GM18511 (cell line): Measurements from ENCODE around the gene MAP7D1.
"Not testable (repeated sequence)": the region's sequence is repeated elsewhere in the genome, so short reads cannot be mapped to it uniquely, and the experiment has no call there.

Experiments used
- ATAC-seq: cut with Tn5 transposase; IDR thresholded peaks from one replicate; pipeline ENCODE4 v1.9.1; 2021; ENCODE audit warnings: mild to moderate bottlenecking, moderate library complexity; ENCODE audit not compliant: unreplicated experiment

The MAP7D1 gene

DNA sequence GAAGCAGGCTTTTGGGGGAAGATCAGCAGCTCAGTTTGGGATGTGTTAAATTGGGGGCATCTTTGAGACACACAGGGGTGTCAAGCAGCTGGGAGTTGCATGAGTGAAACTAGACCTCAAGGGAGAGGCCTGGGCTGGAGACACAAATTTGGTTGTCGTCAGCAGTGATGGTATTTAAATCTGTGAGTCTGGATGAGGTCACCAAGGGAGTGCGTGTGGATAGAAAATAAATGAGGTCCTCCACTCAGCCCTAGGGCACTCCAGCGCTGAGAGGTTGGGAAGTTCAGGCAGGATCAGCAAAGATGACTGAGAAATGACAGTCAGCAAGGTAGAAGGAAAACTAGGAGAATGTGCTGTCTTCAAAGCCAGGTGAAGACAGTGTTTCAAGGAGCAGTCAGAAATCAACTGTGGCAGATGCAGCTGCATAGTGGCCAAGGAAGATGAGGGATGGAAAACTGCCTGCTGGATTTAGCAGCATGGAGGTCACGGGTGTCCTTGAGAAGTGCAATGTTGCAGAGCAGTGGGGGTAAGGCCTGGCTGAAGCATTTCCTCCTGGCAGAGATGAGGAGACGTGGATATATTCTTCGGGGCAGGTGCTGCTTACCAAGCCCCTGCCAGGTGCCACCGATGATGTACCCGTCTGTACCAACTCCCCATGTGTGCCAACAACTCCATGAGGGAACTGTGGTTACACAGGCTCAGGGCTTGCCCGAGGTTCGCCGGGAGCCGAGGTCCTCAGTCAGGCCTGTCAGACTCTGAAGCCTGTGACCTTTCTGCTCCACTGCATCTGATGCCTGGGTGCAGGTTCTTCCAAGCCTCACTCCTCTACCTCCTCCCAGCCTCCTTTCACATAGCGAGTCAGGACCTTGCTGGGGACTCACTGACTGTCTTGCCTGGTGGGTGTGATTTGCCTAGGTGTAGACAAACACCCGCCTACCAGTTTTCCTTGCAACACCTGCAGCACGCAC, 11.3 kb downstream of the MAP7D1 start:
- no peak for ATAC-seq

DNA sequence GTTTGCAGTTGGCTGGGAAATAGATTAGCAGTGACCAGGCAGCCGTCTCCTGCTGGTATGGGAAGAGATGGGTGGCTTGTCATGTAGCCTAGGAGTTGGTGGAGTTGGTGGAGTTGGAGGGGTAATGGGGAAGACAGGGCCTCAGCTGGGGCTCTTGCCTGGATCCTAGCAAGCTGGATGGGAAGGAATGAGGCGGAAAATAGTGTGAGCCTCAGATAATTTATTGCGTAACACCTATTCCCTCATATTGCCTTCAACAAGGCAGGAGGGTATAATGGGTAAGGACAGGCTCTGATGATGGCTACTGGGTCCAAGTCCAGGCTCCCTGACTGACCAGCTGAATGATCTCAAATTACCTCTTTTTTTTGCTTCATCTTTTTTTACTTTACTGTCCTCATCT, 12.6 kb downstream of the MAP7D1 start:
- ATAC-seq = no peak

DNA sequence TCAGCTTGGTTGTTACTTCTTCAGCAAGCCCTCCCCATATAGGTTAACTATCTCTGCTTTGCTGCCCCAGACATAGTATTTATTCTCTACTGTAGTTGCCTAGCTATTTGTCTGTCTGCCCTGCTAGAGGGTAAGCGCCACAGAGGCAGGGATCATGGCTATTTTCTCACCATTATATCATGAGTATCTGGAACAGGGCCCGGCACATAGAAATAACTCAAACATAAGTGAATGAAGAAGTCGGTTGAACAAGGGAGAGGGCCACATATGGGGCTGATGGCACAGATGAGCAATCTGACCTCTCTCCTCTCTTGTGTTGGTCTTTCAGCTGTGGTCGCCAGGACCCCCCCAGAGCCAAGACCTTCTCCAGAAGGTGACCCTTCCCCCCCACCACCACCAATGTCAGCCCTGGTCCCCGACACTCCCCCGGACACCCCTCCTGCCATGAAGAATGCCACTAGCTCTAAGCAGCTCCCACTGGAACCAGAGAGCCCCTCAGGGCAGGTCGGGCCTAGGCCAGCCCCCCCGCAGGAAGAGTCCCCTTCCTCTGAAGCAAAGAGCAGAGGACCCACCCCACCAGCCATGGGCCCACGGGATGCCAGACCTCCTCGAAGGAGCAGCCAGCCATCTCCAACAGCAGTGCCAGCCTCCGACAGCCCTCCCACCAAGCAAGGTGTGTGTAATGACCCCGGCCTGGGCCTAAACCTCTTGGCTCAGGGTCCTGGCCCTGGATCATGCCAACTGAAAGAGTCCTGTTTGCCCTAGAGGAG, 14.9 kb downstream of the MAP7D1 start:
- ATAC-seq = no peak

DNA sequence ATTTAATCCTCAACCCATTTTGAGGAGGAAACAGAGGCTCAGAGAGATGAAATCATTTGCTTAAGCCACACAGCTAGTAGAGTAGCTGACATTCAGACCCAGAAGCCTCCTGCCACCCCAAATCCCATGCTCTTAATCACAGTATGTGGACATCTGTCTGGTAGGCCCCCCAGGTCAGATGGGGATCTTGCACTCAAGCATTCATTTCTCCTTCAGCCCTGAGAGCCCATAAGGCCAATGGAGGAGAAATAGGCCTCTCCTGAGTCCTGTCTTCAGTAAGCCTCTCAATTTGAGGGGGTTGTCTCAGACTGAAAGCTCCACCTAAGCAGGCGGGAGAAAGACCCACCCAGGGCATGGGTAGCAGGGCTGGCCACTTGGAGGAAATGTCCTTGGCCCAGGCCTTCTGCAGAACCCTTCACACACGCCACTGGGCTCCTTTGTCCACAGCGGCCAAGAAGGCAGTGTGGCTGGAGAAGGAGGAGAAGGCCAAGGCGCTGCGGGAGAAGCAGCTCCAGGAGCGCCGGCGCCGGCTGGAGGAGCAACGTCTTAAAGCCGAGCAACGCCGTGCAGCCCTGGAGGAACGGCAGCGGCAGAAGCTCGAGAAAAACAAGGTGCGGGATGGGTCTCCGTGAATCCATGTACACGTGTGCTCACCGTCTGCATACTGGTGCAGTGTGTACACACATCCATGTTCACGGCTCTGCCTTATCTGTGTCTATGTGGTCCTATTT, 16.2 kb downstream of the MAP7D1 start:
- ATAC-seq = no peak

DNA sequence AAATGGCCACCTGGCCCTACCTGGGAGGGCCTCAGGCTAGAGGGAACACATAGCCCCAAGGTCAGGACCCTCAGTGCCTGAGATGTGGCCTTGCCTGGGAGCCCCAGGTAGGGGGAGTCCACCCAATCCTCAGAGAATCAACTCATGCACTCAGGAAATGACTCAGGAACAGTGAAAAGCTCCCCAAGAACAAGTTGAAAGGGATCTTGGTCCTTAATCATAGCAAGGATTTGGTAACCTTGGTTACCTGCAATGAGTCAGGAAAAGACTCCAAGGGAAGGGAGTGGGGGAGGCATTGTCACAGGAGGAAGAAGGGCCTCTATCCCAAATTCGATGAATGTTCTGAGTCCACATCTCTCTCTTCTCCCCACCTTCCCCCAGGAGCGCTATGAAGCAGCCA, 17.0 kb downstream of the MAP7D1 start:
- no peak for ATAC-seq

DNA sequence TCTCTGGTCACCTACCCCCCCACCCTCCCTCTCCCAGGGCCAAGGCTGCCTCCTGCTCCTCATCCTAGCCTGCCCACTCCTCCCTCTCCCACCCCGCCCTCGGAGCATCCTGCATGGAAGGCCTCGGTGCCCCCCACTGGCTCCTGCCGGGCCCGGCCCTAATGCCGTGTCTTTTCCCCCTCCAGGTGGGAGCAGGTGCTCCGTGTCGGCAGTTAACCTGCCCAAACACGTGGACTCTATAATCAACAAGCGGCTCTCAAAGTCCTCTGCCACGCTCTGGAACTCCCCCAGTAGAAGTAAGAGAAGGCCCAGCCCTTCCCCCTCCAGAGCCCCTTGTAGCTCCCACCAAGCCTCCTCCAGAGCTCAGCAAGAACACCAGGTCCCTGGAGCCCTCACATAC, 18.8 kb downstream of the MAP7D1 start:
- ATAC-seq = no peak

DNA sequence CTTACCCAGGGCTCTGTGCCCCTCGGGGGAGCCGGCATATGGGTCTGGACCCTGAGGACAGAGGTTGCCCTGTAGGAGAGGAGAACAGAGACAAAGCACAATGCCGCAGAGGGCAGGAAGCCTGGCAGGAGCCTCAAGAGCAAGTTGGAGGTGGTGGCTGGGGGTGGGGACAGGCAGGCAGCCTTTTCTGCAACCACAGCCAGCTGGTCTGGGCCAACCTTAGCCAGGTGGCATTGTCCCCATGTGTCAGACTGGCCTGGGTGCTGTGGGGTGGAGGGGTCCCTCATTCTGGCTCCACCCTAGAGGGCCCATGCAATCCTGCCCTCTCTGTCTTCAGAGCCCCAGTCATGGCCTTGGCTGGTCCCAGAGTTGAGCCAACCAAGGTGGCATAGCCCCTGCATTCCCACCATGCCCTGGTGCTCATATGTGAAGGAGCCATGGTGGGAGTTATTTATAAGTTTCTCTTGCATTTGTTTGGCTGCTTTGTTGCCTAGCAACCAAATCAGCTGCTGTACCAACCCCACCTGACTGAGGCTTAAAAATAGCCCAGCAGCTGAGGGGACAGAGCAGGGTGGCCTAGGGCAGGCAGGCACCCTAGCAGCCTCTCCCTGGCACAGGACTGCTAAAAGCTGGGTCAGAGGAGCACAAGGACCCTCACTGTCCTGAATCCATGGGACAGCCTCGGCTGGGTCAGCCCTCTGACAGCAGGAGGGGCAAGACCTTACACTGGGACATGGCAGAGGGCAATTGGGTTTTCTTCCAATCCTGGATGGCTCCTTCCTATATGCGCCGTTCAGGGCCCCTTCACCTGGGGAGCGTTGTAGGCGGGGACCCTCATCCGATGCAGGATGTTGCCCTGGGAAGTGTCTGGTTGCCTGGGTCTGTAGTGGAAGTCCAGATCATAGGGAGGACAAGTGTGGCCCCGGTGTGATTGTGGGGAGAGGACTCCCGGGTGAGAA, 19.5 kb downstream of the MAP7D1 start:
- no peak for ATAC-seq

DNA sequence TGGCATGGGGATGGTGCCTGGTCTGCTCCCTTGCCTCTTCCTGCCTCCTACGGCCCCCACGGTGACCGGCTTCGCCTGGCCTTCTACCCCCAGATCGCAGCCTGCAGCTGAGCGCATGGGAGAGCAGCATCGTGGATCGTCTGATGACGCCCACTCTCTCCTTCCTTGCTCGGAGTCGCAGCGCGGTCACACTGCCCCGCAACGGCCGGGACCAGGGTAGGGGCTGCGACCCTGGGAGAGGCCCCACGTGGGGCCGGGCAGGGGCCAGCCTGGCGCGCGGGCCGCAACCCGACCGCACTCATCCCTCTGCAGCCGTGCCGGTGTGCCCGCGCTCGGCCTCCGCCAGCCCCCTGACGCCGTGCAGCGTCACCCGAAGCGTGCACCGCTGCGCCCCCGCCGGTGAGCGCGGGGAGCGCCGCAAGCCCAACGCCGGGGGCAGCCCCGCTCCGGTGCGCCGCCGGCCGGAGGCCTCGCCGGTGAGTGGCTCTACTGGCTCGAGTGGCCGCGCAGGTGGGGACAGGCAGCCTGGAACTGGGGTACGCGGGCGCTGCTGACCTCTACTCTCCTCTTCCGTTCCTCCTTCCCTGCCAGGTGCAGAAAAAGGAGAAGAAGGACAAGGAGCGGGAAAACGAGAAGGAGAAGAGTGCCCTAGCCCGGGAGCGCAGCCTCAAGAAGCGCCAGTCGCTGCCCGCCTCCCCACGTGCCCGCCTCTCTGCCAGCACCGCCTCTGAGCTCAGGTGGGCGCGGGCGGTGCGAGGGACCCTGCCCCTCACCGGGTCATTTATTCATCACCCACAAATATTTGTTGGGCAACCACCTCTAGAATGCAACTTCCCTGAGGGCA, 20.4 kb downstream of the MAP7D1 start:
- no peak for ATAC-seq

DNA sequence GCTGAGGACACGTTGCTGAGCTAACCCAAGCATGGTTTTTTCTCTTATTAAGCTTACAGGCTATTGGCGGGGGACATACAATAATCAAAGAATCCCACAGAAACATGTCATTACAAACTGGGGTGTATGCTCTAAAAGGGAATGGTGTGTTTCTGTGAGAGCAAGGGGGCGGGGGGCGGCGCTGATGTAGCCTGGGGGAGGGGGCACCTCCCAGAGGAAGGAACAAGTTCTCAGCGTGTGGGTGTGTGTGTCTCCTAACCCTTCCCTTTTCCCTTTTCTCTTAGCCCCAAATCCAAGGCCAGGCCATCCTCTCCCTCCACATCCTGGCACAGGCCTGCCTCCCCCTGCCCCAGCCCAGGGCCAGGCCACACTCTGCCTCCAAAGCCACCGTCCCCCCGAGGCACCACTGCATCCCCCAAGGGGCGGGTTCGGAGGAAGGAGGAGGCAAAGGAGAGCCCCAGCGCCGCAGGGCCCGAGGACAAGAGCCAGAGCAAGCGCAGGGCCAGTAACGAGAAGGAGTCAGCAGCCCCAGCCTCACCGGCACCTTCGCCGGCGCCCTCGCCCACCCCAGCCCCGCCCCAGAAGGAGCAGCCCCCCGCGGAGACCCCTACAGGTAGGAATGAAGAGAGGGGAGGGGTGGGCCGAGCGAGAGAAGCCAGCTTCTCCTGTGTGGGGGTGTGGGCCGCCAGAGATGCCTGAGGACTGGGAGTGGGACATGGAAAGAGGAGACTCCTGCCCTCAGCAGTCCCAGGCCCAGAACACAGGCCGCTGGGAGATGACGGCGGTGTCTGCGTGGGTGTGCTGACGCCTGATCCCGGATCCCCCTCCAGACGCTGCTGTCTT, 21.9 kb downstream of the MAP7D1 start:
- no peak for ATAC-seq

DNA sequence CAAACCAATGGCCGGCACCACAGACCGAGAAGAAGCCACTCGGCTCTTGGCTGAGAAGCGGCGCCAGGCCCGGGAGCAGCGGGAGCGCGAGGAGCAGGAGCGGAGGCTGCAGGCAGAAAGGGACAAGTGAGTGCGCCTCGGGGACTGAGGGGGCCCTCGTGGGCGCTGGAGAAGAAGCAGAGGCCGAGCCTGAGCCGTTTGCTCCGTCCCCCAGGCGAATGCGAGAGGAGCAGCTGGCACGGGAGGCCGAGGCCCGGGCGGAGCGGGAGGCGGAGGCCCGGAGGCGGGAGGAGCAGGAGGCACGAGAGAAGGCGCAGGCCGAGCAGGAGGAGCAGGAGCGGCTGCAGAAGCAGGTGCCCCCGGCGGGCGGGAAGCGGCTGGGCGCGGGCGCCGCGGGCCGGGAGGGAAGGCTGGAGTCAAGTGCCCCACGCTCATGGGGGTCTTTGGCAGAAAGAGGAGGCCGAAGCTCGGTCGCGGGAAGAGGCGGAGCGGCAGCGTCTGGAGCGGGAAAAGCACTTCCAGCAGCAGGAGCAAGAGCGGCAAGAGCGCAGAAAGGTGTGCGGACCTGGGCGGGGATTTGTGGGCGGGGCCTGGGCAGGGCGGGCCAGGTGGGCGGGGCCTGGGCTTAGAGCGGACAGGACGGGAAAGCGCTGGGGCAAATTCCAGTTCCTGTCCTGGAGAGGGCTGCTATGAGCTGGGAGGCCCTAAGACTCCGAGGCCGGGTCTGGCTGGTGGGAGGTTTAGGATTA, 22.7 kb downstream of the MAP7D1 start:
- no peak for ATAC-seq

DNA sequence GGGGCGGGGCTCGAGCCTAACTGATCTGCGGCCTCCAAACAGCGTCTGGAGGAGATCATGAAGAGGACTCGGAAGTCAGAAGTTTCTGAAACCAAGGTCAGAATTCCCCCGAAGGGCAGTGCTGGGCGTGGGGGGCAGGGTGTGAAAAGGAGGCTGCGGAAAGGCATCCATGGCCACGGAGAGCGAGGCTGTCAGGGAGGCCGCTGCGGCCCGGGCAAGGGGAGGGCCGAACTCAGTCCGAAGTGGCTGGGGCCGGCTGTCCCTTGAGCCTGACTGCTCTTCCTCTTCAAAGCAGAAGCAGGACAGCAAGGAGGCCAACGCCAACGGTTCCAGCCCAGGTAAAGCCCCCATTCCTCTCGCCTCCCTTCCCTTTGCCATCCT, 23.2 kb downstream of the MAP7D1 start:
- ATAC-seq = no peak

DNA sequence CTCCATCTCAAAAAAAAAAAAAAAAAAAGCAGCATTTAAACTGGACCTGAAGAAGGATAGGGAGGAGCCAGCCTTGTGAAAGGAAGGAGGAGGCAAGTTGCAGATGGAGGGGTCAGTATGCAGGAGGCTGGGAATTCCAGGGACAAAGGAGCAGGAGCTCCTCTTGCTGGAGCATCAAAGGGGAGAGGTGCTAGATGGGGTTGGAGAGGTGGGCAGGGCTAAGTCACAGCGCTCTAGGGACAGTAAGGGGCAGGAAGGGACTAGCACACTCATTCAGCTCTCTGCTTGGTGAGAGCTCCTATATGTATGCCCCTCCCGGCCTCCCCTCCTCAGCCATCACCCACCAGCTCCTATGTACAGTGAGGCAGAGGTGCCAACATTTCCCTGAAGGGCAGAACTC, 26.8 kb downstream of the MAP7D1 start:
- ATAC-seq = no peak

DNA sequence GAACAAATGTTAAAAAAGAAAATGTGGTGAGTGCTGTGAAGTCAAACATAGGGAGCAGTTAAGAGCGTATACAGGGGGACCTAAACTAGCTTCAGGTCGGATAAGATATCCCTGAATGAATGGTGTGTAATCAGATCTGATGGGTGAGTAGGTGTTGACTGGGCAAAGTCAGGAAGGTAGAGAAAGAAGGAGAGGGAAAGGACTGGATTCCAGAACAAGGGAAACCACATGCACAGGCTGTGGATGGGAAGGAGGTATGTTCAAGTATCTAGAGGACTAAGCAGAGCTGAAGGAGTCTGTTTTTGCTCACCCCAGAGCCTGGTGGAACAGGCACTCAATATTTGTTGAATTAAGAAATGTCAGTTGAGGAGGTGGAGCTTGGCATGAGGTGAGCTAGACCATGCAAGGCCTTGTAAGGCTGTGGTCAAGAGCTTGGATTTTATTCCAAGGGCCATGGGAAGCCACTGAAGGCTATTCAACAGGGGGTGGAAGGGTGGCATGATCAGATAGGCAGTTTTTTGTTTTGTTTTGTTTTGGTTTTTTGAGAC, 27.4 kb downstream of the MAP7D1 start:
- ATAC-seq = no peak

DNA sequence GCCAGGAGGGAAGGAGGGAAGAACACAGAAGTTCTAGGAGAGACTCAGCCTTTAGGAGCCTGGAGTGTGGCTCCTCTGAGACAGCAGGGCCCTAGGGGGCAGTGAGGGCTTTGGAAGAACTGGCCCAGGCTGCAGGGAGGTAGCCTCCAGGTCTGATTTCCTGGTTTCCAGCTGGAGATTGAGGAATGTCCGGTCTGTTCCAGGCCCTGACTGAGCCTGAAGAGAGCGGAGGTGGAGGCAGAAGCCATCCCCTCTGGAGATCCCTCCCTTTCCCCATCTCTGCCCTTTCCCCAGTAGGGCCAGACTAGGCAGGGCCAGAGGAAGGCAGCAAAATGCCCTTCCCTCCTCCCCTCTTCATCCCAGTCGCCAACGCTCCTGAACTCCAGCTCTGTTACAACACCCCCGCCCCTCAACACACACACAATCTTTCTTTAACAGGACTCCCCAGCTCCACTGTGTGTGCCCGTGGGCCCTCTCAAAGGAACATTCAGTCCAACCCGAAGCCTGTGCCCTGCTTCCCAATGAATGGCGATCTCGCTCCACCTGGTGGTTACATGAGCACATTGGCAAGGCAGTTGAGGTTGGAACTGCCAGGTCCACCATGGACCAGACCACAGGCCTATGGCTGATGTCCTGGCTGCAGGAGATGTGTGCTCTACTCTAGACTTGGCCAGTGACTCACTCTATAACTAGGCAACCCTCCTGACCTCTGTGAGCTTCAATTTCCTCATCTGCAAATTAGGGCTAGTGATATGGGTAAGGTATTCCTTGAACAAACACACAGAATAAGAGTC, 32.0 kb downstream of the MAP7D1 start:
- ATAC-seq = no peak

DNA sequence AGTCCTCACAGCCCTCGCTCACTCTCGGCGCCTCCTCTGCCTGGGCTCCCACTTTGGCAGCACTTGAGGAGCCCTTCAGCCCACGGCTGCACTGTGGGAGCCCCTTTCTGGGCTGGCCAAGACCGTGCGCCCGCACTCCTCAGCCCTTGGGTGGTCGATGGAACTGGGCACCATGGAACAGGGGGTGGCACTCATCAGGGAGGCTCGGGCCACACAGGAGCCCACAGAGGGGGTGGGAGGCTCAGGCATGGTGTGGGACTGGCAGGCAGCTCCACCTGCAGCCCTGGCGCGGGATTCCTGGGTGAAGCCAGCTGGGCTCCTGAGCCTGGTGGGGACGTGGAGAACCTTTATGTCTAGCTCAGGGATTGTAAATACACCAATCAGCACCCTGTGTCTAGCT, 40.8 kb downstream of the MAP7D1 start:
- not testable (repeated sequence) for ATAC-seq

DNA sequence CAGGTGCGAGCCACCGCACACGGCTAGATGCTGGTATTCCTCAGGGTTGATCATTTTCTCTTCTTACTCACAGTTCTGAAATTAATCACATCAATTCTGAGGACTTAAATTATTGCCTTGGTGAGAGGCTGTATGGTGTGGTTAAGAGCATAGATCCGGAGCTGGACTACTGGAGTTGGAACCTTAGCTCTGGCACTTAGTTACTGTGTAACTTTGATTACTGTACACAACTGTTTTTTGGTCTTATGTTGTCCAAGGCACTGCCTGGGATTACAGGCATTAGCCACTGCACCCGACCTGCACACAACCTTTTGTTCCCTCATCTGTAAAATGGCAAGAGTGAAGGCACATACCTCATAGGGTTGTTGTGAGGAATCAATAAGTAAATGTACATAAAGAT, 42.7 kb downstream of the MAP7D1 start:
- ATAC-seq = no peak
